Mesenteric fat pad (tissue), 1 donor: ENCODE results near the gene SPDYE11. TPM values are rescaled to one million over a fixed set of nuclear protein-coding genes. Genes with fewer than 3 reads are reported as not detected.
A peak's percentile ranks its signal among the peaks of the same experiment; 100 is the strongest.
"Not testable (repeated sequence)": the region's sequence is repeated elsewhere in the genome, so short reads cannot be mapped to it uniquely, and the experiment has no call there.

Experiments used
- DNase-seq: peaks from one replicate; pipeline ENCODE4 v3.0.0-alpha.2; 2020; ENCODE audit warnings: low spot score
- long read RNA-seq: library from polyadenylated mRNA; unstranded; transcript quantifications from one replicate; pipeline ENCODE4 v2.0.0, GENCODE V29; 2020
- total RNA-seq: library from RNA; stranded (reverse); fragmentation: NEBNext Ultra II Directional; extraction: Animal tissue kit (Norgen Biotek cat#: 25700); gene quantifications from one replicate; pipeline ENCODE4 v1.2.1, GENCODE V29; 2021
- donor health status: DM: yes; HTN: yes; CAD: no.

Gene SPDYE11, protein sequence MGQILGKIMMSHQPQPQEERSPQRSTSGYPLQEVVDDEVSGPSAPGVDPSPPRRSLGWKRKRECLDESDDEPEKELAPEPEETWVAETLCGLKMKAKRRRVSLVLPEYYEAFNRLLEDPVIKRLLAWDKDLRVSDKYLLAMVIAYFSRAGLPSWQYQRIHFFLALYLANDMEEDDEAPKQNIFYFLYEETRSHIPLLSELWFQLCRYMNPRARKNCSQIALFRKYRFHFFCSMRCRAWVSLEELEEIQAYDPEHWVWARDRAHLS
- total RNA-seq: not detected
- long read RNA-seq: 0 reads

- DNase-seq: not testable (repeated sequence)
Measured at GRCh38 chr7:73057811-73058210, at the start of gene SPDYE11. Gene SPDYE11 (minus strand): TSS chr7:73057911. CDS start chr7:73056111, 1,800 bp downstream.

- not testable (repeated sequence) for DNase-seq
Measured at GRCh38 chr7:73085938-73086337, 28.2 kb upstream of the SPDYE11 start, which contains the start of gene SPDYE9. Gene SPDYE9 (minus strand): TSS chr7:73086038. CDS start chr7:73084238, 1,800 bp downstream.

- DNase-seq: not testable (repeated sequence)
Measured at GRCh38 chr7:73029666-73030065, 28.0 kb downstream of the SPDYE11 start, which contains the start of gene SPDYE8. Gene SPDYE8 (minus strand): TSS chr7:73029766. CDS start chr7:73027966, 1,800 bp downstream.

DNA sequence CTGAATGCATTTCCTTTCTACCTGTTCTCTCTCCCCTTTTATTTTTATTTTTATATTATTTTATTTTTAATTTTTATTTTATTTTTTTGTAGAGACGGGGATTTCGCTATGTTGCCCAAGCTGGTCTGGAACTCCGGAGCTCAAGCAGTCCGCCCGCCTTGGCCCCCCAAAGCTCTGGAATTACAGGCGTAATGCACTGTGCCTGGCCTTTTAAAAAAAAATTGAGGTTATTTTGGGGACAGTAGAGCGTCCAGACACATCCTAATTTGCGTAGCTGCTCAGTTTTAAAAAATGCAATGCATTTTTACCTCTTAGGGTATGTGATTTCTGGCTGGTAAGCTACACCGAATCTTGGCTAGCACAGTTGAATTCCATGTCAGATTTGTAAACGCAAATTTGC lies 51.2 kb downstream of the SPDYE11 start:
- DNase-seq: peak; percentile 81

DNA sequence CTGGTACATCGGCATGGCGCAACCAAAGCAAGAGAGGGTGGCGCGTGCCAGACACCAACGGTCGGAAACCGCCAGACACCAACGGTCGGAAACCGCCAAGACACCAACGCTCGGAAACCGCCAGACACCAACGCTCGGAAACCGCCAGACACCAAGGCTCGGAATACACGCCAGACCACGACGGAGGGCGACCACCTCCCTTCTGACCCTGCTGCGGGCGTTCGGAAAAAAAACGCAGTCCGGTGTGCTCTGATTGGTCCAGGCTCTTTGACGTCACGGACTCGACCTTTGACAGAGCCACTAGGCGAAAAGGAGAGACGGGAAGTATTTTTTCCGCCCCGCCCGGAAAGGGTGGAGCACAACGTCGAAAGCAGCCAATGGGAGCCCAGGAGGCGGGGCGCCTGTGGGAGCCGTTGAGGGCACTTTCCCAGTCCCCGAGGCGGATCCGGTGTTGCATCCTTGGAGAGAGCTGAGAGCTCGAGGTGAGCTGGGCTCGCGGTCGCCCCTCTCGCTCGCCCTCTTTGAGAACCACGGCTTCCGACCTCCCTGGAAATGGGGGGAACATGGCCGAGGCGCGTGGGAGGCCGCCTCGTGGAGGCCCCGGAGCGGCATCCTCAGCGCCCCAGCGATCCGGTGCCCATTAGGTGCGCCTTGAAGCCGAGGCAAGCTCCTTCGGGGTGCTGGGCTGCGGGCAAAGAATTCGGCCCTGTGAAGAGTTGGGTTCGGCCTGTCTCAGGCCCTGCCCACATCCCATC lies 51.8 kb downstream of the SPDYE11 start:
- DNase-seq: peak; percentile 94

GRCh38 chr7:73005356-73005692 lies 52.4 kb downstream of the SPDYE11 start:
- DNase-seq: peak; percentile 93

GRCh38 chr7:72997887-72998468 lies 59.7 kb downstream of the SPDYE11 start:
- DNase-seq: not testable (repeated sequence)

Other genes starting within 250 kb of the SPDYE11 start
- gene TYW1B, start 229.7 kb downstream of the SPDYE11 start, total RNA-seq: 2.4 TPM
- gene POM121, start 132.8 kb downstream of the SPDYE11 start, total RNA-seq: 60.6 TPM
- gene TRIM74, start 88.4 kb downstream of the SPDYE11 start, total RNA-seq: 0.61 TPM
- not detected for gene SPDYE8, start 28.1 kb downstream of the SPDYE11 start, total RNA-seq
- gene SPDYE9, start 28.1 kb upstream of the SPDYE11 start, total RNA-seq: not detected